ENCODE measurements around the gene DNAJC30. TPM values are rescaled to one million over a fixed set of nuclear protein-coding genes. Genes with fewer than 3 reads are reported as not detected.
A peak's percentile ranks its signal among the peaks of the same experiment; 100 is the strongest.

The DNAJC30 gene
- polyA plus RNA-seq, 1 of the 3 experiments (the other 2 are of a cell fraction): 11.0 TPM

- POLR2A ChIA-PET: no interaction called here
- Histone ChIP-seq H3K79me2 (ENCODE audit: insufficient read depth) (peaks cover 26% of the 10 kb centered on the region; the same call in 1 of the 2 replicates), H3K9me3 (no peaks in the 10 kb centered on the region), H3K4me2 (no peak overlapping the region), H3K9ac (no peak overlapping the region), H3K4me3 (ENCODE audit: low read depth in 2 of 2, low read length in 1 of 2) (no peak overlapping the region), H3K36me3 (replicated peaks in 1 of 2; ENCODE audit: control insufficient read depth in 1 of 2, insufficient read depth in 2 of 2, low read length in 1 of 2) (peaks cover 34 to 48% of the 10 kb centered on the region in 2 experiments), H3K9me2 (no peaks in the 10 kb centered on the region), H3K4me1 (ENCODE audit: control insufficient read depth in 1 of 2, insufficient read depth in 2 of 2, low read depth in 1 of 2, low read length in 1 of 2) (peaks cover 0 to 36% of the 10 kb centered on the region in 2 experiments; a peak in 3 of 4 replicates), H3F3A (replicated peaks; ENCODE audit: insufficient read depth) (peaks cover 58% of the 10 kb centered on the region), H4K20me1 (ENCODE audit: insufficient read depth) (peaks cover 27% of the 10 kb centered on the region; the same call in 1 of the 2 replicates), H3K27ac (ENCODE audit: low read depth in 2 of 2, low read length in 1 of 2) (no peak overlapping the region), H2AFZ (ENCODE audit: low read depth) (no peak overlapping the region), H3K27me3 (ENCODE audit: insufficient read depth) (no peaks in the 10 kb centered on the region)
- CTCF ChIA-PET: interaction anchor here (0.7 to 8.8 kb wide), 20 partner anchors 10 to 156 kb away, joined by 3 to 70 read pairs (median 4); partner anchors contain the start of genes ABHD11, BUD23, DNAJC30 and STX1A
- DNase-seq: peak; percentile 36
- TF ChIP-seq RAD21 (IDR thresholded peaks at IDR 0.05; ENCODE audit: low read length): no peak
- no peak for TF ChIP-seq NRF1 (IDR thresholded peaks at IDR 0.05; ENCODE audit: low read depth, low read length)
- TF ChIP-seq FOXM1 (IDR thresholded peaks at IDR 0.05; ENCODE audit: low read depth): no peak
- no peak for TF ChIP-seq SMC3 (IDR thresholded peaks at IDR 0.05; ENCODE audit: low read depth, low read length)
- no peak for TF ChIP-seq ZBTB33 (IDR thresholded peaks at IDR 0.05; ENCODE audit: borderline replicate concordance, low read depth)
- TF ChIP-seq MXI1 (IDR thresholded peaks at IDR 0.05; ENCODE audit: low read depth, low read length): no peak
- no peak for TF ChIP-seq IRF3 (IDR thresholded peaks at IDR 0.05; ENCODE audit: low read depth, low read length)
- TF ChIP-seq EP300 (IDR thresholded peaks at IDR 0.05; ENCODE audit: borderline replicate concordance in 1 of 2, low read depth in 1 of 2, low read length in 1 of 2): no peak
- no peak for TF ChIP-seq MAX (IDR thresholded peaks at IDR 0.05; ENCODE audit: low read depth)
- no peak for TF ChIP-seq USF2 (IDR thresholded peaks at IDR 0.05; ENCODE audit: borderline replicate concordance, low read depth, low read length)
- no peak for TF ChIP-seq TAF1 (IDR thresholded peaks at IDR 0.05; ENCODE audit: borderline replicate concordance, low read depth, low read length)
- no peak for TF ChIP-seq RXRA (IDR thresholded peaks at IDR 0.05; ENCODE audit: borderline replicate concordance, low read depth)
- WGBS (ENCODE audit: low lambda C conversion rate): 93% methylated on average over 16 of the region's 18 CpGs
Measured at GRCh38 chr7:73702665-73703064, 19.4 kb upstream of the DNAJC30 start.

Data from SK-N-SH (cell line).